ENCODE measurements around the gene CD59. TPM values are rescaled to one million over a fixed set of nuclear protein-coding genes. Genes with fewer than 3 reads are reported as not detected.

CD59 gene
- total RNA-seq, 1 experiment from 2014 or later: 1,281 TPM

GRCh38 chr11:33674035-33674814 is 62.0 kb downstream of the CD59 start:
- Mint-ChIP-seq H3K4me1 (ENCODE audit: low read depth, unreplicated experiment) (peaks cover 22% of the 10 kb centered on the region), H3K27ac (ENCODE audit: unreplicated experiment) (no peak overlapping the region), H3K36me3 (ENCODE audit: insufficient read depth, unreplicated experiment) (peaks cover 7% of the 10 kb centered on the region), H3K4me3 (ENCODE audit: low read depth, unreplicated experiment) (no peak overlapping the region), H3K9me3 (ENCODE audit: low read depth, unreplicated experiment) (no peaks in the 10 kb centered on the region), H3K27me3 (ENCODE audit: unreplicated experiment) (no peaks in the 10 kb centered on the region)
- CTCF ChIA-PET: no interaction called here
- intact Hi-C loops (cut with micrococcal nuclease; ENCODE audit: unreplicated experiment): no loop called here
- TF ChIP-seq, protein P1, sequence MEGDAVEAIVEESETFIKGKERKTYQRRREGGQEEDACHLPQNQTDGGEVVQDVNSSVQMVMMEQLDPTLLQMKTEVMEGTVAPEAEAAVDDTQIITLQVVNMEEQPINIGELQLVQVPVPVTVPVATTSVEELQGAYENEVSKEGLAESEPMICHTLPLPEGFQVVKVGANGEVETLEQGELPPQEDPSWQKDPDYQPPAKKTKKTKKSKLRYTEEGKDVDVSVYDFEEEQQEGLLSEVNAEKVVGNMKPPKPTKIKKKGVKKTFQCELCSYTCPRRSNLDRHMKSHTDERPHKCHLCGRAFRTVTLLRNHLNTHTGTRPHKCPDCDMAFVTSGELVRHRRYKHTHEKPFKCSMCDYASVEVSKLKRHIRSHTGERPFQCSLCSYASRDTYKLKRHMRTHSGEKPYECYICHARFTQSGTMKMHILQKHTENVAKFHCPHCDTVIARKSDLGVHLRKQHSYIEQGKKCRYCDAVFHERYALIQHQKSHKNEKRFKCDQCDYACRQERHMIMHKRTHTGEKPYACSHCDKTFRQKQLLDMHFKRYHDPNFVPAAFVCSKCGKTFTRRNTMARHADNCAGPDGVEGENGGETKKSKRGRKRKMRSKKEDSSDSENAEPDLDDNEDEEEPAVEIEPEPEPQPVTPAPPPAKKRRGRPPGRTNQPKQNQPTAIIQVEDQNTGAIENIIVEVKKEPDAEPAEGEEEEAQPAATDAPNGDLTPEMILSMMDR (IDR thresholded peaks at IDR 0.05; ENCODE audit: unreplicated experiment): no peak
- BruUV-seq (replicated peaks): no TSS peak
- DNase-seq: no peak

DNA sequence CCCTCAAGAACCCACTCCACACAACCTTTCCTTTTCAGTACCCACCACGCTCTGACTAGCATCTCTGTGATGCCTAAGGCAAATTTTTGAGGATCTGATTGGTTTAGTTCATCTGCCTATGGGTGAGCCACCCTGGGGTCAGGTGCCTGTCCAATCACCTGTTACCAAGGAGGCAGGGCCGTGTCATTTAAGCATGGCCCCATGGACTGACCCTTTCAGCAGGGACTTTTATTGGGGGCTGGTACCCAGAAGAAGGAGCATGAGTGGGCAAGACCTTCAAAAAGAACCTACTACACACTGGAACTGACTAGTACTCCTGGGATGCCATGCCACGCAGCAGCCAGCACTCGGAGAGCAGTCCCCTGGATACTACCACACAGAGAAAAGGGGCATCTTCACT is 64.0 kb downstream of the CD59 start:
- BruUV-seq (replicated peaks): no TSS peak
- no peak for DNase-seq
- Mint-ChIP-seq H3K4me3 (ENCODE audit: low read depth, unreplicated experiment) (no peak overlapping the region), H3K9me3 (ENCODE audit: low read depth, unreplicated experiment) (no peaks in the 10 kb centered on the region), H3K27ac (ENCODE audit: unreplicated experiment) (no peak overlapping the region), H3K36me3 (ENCODE audit: insufficient read depth, unreplicated experiment) (peaks cover 18% of the 10 kb centered on the region), H3K27me3 (ENCODE audit: unreplicated experiment) (no peaks in the 10 kb centered on the region), H3K4me1 (ENCODE audit: low read depth, unreplicated experiment) (peaks cover 22% of the 10 kb centered on the region)
- CTCF ChIA-PET: interaction anchor here (0.6 kb wide), 1 partner anchor 171 kb away, joined by 4 read pairs; no protein-coding TSS in a partner anchor
- TF ChIP-seq, protein P1 (IDR thresholded peaks at IDR 0.05; ENCODE audit: unreplicated experiment): no peak
- intact Hi-C loops (cut with micrococcal nuclease; ENCODE audit: unreplicated experiment): no loop called here

DNA sequence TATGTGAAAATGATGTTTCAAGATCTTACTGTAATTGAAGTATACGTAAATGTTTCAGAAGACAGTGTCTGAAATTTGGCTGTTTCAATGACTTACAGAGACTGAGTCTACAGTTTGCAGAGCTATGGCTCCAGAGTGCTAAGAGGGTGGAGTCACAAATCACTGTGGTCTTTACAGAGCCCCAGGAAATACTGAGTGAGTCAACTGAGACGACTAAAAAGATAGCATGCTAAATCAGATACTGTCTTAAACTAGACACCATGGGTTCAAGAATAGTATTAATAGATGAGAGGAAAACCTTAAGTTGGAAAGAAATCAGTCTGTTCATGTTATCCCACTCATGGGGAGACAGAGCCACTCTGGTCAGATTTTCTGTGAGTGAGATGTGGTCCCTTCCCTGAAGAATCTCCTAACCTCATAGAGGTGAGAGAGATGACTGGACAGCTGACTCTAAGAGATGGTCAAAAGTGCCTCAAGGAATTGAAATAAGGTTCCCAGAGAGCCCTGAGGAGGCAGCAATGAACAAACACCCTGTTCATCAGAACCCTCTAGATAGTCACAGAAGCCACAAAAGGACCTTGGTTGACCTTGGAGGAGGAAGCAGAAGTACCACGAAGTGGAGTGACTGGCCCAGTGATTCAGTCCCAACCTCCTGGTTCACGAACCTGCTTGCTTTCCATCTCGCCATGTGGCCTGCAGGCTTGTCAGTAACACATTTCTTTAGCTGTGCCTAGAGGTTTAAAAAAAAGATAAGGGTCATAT is 65.8 kb downstream of the CD59 start:
- H3K4me3 Mint-ChIP-seq (ENCODE audit: low read depth, unreplicated experiment): no peak overlapping the region
- CTCF ChIA-PET: interaction anchor here (0.8 kb wide), 1 partner anchor 72 kb away, joined by 3 read pairs; no protein-coding TSS in a partner anchor
- no peaks in the 10 kb centered on the region for H3K27me3 Mint-ChIP-seq (ENCODE audit: unreplicated experiment)
- no peak for DNase-seq
- TF ChIP-seq, protein P1 (IDR thresholded peaks at IDR 0.05; ENCODE audit: unreplicated experiment): no peak
- no TSS peak for BruUV-seq (replicated peaks)
- H3K36me3 Mint-ChIP-seq (ENCODE audit: insufficient read depth, unreplicated experiment): peaks cover 18% of the 10 kb centered on the region
- intact Hi-C loops (cut with micrococcal nuclease; ENCODE audit: unreplicated experiment): no loop called here
- H3K9me3 Mint-ChIP-seq (ENCODE audit: low read depth, unreplicated experiment): no peaks in the 10 kb centered on the region
- no peak overlapping the region for H3K27ac Mint-ChIP-seq (ENCODE audit: unreplicated experiment)
- peaks cover 22% of the 10 kb centered on the region for H3K4me1 Mint-ChIP-seq (ENCODE audit: low read depth, unreplicated experiment)

DNA sequence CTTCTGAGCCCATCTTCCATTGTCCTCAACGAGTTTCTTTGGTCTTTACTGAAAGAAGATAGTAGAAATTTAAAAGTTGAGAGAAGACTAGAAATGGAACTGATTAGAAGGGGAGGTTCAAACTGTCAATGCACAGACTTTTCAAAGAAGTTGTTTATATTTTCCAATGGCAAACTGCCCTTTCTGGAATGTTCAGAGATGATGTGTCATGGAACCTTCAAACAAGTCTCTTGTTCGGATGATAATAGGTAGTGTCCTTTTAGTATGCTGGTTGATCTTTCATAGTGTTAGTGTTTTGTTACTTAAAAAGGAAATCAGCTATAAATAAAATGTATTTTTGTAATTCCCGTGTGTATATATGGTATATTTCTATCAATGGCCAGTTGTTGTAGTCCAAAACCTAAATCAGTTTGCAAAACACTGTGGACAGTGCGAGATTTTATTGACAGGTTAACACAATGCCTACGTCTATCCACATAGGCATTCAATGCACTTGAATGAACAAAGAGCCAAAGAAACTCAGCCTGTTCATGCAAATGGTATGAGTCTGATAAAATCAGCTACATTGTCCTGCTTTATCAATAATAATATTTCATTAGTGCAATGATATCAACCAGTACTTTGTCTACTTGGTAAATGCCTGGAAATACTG is 66.5 kb downstream of the CD59 start:
- Mint-ChIP-seq H3K27ac (ENCODE audit: unreplicated experiment) (no peak overlapping the region), H3K27me3 (ENCODE audit: unreplicated experiment) (no peaks in the 10 kb centered on the region), H3K4me1 (ENCODE audit: low read depth, unreplicated experiment) (peaks cover 22% of the 10 kb centered on the region), H3K4me3 (ENCODE audit: low read depth, unreplicated experiment) (no peak overlapping the region), H3K9me3 (ENCODE audit: low read depth, unreplicated experiment) (no peaks in the 10 kb centered on the region), H3K36me3 (ENCODE audit: insufficient read depth, unreplicated experiment) (peaks cover 18% of the 10 kb centered on the region)
- BruUV-seq (replicated peaks): no TSS peak
- CTCF ChIA-PET: interaction anchor here (0.8 kb wide), 1 partner anchor 73 kb away, joined by 3 read pairs; no protein-coding TSS in a partner anchor
- intact Hi-C loops (cut with micrococcal nuclease; ENCODE audit: unreplicated experiment): no loop called here
- TF ChIP-seq, protein P1 (IDR thresholded peaks at IDR 0.05; ENCODE audit: unreplicated experiment): no peak
- DNase-seq: no peak
